GM18907 (cell line): ENCODE results near the gene LNX2.
A peak's percentile ranks its signal among the peaks of the same experiment; 100 is the strongest.

Experiments
- ATAC-seq: cut with Tn5 transposase; IDR thresholded peaks from one replicate; pipeline ENCODE4 v1.9.1; 2021; ENCODE audit warnings: mild to moderate bottlenecking, moderate library complexity; ENCODE audit not compliant: unreplicated experiment

LNX2 gene

GRCh38 chr13:27617881-27618321 lies 2.4 kb downstream of the LNX2 start:
- no peak for ATAC-seq

DNA sequence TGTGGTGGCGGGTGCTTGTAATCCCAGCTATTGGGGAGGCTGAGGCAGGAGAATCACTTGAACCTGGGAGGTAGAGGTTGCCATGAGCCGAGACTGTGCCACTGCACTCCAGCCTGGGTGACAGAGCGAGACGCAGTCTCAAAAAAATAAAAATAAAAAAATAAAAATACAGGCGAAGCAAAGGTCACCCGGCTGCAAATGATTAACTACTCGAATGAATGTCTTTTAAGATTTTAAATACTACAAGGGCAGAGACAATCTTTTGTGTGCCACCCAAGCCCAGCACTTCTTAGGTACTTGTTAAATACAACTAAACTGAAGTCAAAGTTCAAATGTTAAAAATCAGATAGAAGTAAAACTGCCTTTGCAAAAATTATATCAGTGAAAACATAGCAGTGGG lies 6.7 kb downstream of the LNX2 start:
- no peak for ATAC-seq

DNA sequence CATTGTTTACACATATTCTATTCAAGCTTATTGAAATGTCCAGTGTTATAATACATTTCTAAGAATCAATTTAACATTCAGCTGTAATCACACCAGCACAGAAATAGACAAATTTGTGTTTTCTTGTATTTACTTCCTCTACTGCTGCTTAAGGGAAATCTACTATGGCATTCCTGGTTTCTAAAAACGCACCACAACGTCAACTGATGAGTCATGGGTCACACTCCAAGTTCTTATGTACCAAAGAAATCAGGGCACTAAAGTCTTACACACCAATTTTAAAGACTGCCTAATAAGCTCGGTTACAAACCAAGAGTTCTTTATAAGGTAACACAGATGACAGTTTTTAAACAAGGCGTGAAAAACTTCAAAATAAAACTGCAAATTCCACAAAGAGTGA lies 13.2 kb downstream of the LNX2 start:
- ATAC-seq = no peak

DNA sequence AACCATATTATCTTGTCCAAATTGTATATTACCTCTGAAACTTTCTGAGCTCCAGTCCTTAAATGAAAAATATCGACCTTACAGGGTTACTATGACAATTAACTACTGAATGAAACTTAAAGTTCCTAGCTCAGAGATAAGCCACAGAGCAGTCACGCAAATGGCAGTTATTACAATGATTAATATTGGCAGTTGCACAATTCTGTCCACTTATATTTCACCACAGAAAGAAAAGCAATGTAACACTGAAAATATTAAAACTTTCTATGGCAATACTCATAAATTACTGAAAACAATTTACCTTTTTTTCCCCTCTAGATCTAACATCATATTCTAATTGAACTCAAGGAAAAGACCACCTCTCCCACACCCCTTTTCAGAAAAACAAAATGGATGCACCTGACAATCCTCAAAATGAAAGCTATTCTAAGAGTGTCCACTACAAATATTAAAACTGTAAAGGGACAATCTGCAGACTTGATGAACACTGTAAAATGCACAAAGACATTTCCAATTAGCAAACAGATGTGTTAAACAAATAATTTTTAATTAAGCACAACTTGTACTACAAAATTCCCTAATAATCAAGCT lies 14.6 kb downstream of the LNX2 start:
- no peak for ATAC-seq

- ATAC-seq = no peak
Measured at GRCh38 chr13:27605099-27605498, 15.2 kb downstream of the LNX2 start.

GRCh38 chr13:27601803-27602202 lies 18.5 kb downstream of the LNX2 start:
- no peak for ATAC-seq

DNA sequence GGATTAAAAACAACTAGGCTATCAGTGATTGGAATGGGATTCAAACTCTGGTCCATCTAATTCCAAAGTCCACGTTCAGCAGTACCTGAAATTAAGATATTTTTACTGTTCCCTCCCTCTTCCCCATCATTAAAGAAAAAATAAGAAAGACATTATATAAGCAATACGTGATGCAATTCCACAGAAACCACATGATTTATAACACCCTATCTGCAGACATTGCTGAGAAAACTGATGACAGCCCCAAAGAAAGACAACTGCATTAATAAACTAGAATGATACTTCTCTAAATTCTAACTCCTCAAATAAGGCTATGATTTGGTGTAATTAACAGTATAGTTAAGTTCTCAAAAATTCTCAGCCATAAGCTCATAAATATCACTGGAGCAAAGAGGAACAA lies 19.1 kb downstream of the LNX2 start:
- no peak for ATAC-seq

DNA sequence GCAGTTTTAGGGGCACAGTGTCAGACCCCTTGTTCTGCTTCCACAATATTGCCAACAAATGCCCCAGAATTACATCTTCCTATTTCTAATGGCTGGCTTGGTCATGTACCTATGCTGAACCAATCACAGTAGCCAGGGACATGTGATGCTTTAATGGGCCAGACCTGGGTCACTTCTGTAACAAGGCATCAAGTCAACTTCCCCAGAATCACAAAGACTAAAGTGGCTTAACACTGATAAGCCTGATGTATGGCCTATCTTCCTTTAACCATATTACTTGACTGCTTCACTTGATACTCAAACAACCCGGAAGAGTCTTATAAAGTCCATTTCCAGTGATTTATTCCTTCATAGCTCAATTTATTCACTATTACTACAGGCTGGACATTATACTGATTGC lies 19.6 kb downstream of the LNX2 start:
- no peak for ATAC-seq

GRCh38 chr13:27599845-27600553 lies 20.3 kb downstream of the LNX2 start:
- no peak for ATAC-seq

DNA sequence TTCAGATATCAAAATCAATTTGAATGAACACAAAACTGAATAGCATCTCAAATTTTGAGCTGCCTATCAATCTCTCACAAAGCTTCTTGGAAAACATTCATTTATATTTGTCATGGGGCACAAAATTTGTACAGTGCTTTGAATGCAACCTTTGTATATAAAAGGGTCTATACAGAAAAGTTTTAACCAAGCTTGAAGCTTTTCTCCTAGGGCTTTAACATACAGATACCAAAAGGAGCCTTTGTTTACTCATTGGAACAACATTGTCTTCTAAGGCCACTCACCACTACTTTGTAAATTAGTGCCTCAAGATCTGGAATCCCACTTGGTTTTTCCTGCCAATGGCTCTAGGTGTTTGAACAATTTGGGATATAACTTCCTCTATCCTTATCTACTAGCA lies 21.2 kb downstream of the LNX2 start:
- no peak for ATAC-seq

DNA sequence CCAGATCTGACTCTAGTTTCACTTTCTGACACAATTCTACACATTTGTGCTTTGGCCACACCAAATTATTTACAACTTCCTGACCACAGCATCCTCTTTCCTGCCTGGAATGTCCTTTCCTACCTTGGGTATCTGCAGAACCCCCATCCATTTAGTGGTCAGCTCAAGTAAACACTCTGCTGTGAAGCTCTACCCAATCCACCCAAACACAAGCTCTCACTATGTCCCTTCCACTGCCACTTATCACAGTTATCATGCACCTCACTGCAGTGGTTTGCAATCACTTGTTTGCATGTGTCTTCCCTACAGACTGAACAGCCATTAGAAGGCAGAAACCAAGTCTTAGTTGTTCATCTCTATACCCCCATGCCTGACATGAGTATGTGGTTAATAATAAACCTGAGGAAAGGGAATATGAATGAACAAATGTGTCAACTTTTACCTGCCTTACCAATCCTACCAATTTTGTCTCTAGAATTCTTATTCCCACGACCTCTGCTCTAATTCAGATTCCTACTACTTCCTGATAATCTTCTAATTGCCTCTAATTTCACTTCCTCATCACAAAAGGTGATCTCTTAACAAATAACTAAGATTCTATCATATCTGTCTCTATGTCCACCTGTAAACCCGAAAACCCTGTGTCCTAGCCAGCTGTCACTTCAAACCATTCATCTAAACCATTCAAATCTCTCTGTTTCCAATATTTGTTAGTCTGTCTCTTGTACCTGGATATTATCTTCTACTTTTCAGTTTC lies 25.1 kb downstream of the LNX2 start:
- ATAC-seq = peak; percentile 47

DNA sequence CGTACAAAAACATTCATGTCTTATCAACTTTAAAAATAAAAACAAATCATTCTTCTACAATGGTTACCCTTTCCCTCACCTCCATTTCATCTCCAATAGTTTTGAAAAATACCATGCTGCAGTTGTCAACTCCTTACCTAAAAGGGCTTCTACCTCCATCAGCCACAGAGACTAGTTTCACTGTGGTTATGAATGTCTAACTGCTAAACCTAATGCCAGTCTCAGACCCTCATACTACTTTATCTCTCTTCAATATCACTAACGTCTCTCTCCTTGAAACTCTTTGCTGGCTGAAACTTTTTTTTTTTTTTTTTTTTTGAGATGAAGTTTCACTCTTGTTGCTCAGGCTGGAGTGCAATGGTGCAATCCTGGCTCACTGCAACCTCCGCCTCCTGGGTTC lies 27.1 kb downstream of the LNX2 start:
- peak; percentile 76 for ATAC-seq

DNA sequence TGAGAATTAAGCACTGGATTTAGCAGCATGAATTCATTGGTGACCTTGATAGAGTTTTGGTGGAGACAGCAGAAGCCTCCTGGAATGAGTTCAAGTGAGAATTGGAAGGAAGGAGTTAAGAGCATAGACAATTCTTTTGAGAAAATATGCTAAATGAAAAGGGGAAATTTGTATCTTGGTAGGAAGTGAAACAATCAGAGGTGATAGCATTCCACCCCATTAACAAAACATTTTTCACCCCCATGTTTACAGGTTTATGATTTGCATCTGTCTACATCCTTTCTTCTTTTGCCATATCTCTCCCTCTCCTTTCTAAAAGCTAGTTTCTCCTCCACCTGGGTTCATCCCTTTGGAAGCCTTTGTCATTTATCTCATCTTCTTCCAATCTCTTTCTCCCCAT lies 27.5 kb downstream of the LNX2 start:
- no peak for ATAC-seq

DNA sequence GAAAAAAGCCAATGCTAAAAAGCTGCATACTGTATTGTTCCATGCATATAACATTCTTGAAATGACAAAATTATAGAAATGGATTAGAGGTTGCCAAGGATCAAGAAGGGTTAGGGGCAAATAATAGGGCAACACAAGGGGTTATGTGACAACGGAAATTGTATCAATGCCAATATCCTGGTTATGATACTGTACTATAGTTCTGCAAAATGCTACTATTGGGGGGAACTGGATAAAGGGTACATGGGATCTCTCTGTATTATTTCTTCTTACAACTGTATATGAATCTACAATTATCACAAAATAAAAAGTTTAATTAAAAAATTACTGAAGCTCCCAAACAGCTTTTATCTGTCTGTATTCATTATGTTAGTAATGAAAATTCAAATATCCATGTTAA lies 31.9 kb downstream of the LNX2 start:
- no peak for ATAC-seq

DNA sequence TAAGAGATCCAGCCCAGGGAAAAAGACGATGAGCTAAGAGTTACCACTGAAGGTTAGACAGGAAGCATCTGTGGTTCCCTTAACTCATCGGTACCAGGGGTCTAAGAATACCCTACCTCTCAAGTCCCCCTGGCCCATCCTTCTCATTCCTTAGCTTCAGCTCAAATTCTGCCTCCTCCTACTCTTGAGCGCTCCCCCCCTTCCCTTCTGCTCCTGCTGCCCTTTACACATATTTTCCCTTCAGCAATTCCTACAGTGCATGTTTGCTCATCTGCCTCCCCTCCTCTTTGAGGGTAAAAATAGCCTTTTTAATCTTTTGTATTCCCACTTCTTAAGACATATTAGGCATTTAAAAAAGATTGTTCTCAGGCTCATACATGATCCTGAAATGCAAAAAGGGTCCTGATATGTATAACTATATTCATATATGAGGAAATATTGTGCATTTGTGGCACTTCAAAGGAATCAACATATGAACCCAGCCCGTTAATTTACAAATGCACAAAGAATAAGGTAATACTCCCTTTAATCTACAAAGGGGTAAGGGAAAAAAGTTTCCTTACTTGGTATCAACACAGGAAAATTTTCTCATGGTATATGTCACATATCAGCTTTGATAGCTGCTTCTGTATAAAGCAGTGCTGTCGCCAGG lies 33.1 kb downstream of the LNX2 start:
- ATAC-seq = no peak

- ATAC-seq = no peak
Measured at GRCh38 chr13:27583645-27584044, 36.7 kb downstream of the LNX2 start.

DNA sequence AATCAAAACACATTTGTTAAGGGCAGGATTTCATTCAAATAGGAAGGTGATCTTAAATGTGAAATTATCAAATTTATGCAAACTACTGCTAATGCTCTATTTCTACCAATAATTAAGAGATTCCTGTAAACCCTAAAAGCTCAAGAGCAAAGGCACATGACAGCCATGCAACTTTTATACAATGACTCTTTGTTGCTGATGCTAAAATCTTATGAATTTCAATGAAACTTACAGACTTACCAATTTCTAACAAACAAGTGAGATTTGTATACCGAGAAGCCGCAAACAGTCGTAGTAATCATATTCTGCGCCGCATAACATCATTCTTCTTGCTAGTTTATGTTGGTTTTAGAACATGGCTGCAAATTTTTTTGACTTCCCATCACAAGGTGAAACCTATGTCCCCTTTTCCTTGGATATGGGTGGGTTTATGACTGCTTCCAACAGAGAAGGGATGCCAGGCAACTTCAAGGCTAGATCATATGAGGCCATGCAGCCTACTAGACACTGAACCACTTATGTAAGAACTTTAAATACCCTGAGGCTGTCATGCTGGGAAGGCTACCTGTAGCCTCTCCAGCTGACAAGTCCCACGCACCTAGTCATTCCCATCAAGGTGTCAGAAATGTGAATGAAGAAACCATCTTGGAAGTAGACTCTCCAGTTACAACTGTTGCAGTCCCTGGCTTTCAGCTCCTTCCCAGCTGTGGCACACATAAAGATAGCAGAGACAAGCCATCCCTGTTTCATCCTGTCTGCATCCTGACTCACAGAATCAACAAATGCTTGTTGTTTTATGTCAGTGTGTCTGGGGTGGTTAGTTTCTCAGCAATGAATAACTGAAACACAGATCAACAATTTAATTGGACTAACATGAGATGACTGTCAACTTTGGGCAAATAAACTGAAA lies 42.0 kb downstream of the LNX2 start:
- no peak for ATAC-seq

DNA sequence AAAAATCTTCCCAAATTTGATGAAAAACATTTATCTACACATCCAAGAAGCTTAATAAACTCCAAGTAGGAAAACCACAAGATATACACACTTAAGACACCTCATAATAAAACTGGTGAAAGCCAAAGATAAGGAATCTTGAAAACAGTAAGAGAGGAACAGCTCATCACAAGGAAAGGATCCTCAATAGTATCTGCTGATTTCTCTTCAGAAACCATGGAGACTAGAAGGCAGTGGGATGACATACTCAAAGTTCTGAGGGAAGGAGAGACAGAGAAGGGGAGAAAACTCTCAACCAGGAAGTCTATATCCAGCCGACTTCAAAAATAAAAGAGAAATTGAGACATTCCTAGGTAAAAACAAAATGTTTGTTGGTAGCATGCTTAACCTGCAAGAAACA lies 45.7 kb downstream of the LNX2 start:
- ATAC-seq = no peak

DNA sequence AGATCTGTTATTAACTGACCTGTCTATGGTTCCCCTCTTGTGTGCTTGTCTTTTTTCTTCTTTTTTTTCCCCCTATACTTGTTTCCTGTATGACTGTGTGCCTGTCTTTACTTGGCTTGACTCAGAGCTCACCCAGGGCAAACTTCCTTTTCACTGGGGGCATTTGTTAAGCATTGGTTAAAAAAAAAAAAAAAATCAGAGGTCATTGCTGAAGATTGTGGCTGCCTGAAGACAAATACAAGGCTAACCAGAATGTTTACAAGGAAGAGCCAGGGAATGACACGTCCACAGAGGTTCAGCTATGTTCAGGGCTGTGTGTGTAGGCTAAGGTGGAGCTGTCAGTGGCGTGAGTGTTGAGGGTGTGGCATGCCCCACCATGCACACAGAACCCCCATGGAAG lies 47.1 kb downstream of the LNX2 start:
- no peak for ATAC-seq

- ATAC-seq = no peak
Measured at GRCh38 chr13:27572234-27572901, 48.0 kb downstream of the LNX2 start.
